ENCODE measurements around the gene ZKSCAN4.

The ZKSCAN4 gene

DNA sequence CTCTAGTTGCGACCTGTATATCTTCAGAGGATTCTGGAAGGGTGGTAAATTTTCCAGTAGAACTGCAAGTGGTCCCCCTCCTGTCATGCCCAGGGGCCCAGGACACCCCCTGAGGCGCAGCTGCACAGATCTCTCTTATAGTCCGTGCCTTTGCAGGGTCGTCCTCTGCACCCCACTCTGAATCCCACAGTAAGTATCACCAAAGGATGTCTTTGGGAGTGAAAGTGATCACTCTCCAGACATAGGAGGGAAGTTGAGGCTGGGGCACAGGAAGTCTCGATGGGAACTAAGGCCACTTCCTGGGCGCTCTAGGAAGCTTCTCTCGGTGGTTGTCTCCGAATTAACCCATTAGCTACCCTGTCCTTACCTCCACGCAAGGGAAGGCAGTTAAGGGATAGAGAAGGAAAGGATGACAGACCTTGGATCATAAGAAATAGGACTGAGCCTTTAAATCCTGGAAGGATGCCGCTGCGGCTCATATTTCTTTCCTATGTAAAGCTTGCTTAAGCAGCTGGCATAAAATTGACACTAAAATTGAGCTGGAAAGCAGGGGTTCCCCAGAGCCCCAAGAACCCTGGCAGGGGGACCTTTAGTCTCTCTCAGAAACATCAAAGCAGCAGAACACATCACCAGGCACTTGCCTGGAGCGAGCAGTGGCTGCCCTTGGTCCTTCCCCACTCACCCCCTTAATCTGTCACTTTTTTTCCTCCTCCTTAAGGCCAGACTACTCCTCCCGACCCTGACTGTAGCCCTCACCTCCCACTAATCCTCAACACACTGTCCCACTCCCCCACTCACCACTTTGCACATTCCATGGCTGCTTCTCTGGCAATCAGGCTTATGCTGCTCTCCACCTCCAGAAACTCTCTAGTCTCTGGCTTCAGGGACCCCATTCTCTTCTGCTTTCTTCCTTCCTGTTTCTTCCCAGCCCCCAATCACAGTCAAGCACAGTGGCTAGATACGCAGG, at the start of gene ZKSCAN4:
TSS of gene ZKSCAN4 (minus strand) at position 261 of the 967 bp plus-strand sequence. CDS start 289 bp downstream, outside the sequence.
- peak; percentile 90 for DNase-seq

GRCh38 chr6:28296520-28297060, 44.5 kb upstream of the ZKSCAN4 start:
- DNase-seq, result no peak

- DNase-seq, result no peak
These were observed 43.3 kb upstream of the ZKSCAN4 start for GRCh38 chr6:28295326-28295725.

DNA sequence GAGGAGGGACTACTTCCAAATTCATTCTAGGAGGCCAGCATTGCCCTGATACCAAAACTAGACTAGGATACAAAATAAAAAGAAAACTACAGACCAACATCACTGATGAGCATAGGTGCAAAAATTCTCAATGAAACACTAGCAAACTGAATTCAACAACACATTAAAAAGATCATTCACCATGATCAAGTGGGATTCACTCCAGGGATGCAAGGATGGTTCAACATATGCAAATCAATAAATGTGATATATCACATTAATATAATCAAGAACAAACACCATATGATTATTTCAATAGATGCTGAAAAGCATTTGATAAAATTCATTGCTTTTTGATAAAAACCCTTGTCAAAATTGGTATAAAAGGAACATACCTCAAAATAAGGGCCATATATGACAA, 39.5 kb upstream of the ZKSCAN4 start:
- DNase-seq, result no peak

DNA sequence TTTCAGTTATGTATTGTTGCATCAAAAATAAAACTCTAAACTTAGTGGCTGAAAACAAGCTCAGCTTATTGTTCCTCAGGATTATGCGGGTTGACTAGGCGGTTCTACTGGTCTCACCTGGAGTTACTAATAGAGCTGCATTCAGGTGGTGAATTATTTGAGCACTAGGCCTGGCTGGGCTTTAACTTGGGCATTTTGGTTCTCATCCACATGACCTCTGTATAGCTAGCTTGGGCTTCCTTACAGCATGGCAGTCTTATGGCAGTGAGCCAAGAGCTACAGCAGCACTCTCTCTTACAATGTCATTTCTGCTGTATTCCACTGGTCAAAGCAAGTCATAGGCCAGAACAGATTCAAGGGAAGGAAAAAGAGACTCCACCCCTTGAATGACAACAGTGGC, 30.9 kb upstream of the ZKSCAN4 start:
- no peak for DNase-seq

GRCh38 chr6:28281288-28282064, 29.4 kb upstream of the ZKSCAN4 start, which contains the start of gene PGBD1:
Gene PGBD1 (plus strand): TSS chr6:28281572. CDS start chr6:28283814, 2,242 bp downstream.
- peak; percentile 43 for DNase-seq

DNA sequence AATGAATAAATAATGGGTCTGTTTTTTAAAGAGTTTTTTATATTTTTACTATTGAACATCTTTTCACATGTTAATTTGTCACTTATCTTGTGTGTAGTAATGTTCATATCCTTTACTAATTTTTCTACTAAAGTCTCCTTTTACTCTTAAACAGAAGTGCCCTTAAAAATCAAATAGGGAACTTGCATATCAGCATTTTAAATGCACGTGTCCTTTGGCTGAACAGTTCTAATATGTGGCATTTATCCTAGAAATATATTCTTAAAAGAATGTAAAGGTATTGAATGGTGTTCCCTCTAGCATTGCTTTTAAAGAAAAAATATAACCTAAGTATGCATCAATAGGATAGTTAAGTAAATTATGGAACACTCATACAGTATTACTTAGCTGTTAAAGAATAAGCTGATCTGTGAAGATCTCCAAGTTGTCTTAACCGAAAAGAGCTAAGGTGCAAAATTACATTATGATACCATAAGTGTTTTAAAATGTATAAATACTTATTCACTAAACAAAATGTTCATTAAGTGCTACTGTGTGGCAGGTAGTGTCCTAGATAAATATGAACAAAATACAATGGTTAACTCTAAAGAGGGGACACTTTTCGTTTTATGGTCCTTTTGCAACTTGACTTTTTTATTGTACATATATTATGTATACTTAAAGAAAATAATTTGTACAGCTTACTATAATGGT, 28.7 kb upstream of the ZKSCAN4 start:
- DNase-seq, result no peak

DNA sequence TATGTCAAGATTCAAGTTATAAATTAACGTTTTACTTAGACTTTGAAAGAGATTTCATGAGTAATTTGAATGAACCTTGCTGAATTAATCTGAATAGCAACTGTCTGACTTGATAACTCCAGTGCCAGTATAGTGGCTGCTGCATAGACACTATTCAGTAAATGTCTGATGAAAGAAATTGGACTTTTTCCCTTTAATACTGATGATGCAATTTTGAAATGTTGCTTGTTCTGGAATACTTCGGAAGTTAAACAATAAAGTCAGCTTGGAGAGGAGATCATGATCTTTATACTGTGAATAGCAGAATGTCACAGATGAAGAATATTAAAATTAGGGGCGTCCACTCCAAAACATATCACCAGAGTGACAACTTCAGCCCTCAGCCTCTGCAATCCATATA, 25.7 kb upstream of the ZKSCAN4 start:
- DNase-seq, result no peak

DNA sequence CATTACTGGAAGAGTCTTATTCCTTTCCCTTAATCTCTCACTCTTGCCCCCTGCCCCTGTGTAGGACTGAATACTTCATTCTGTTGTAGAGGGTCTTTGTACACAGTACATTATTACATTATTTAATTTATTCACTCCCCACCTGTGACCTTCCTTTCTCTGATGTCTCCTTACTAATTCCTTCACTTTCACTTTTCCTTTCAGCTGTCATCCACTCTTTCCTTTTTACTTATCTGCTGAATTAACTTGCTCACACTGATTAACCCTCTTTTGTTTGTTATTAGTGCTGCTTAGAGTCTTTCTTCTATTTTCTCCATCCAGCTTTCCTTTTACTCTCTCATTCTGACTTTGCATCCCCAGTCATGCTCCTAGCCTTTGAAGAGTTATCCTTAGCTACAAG, 22.8 kb upstream of the ZKSCAN4 start:
- DNase-seq, result no peak

GRCh38 chr6:28269492-28269891, 17.4 kb upstream of the ZKSCAN4 start:
- DNase-seq, result no peak

DNA sequence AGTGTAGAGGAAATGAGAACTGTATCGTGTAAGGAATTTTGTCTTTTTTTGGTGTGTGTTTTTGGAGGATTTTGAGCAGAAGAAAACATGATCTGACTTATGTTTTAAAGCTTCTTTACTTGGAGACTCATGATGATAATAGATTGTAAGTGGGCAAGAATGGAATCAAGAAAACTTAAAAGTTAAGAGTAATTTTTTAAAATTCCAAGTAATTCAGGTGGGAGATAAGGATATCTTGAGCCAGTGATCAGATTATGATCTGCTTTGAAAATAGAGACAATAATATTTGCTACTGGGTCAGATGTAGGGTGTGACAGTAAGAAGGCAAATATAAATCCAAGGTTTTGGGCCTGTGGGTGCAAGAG, 15.6 kb upstream of the ZKSCAN4 start:
- no peak for DNase-seq

DNA sequence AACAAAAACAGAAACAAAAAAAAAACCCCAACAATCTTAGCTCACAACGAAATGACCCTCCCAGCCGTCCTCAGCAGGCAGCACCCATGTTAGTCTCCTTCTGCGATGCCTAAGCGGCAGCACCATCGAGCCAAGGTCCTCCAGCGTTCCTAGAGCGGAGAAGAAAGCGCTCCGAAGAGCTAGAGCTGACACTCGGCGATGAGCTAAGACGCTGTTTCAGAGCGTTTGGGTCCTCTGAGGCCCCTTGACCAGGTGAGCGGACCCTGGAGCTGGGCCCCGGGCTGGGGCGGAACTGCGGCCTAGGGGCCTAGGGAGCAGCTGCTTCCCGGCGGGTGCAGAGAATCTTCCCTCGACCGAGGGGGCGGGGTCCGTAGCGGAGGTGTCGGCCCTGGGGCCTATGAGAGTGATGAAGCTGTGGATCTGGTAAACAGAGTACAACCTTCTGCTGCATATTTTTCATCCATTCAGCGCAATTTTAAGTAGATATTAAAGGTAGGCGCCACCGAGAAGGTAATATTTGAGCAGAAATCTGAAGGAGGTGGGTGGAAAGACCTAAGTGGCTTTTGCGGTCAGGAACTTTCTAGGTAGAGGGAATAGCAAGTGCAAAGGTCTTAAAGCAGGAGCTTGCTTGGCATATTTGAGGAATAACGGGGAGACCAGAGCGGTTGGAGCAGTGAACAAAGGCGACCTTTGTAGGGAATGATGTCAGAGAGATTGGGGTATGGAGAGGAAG, 15.1 kb upstream of the ZKSCAN4 start, which contains the start of gene ZSCAN26:
TSS of gene ZSCAN26 (plus strand) at position 182 of the 733 bp plus-strand sequence. CDS start 4,777 bp downstream, outside the sequence.
- peak; percentile 92 for DNase-seq

DNA sequence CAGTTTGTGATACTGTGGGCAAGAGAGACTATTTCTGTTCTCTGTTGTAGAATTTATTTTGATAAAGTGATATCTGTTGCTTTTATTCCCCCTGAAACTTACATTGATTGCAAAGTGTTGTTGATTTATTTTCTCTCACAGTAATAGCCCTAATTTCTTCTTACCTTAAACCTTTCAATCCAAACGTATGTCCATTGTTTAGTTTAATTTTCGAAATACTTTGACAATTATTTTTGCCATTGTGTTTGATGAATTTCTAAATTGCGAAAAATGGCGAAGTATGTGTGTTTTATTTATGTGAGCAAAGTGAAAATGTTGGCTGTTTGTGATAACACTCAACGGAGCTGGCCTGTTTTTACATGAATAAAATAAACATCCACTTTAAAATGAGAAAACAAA, 14.5 kb upstream of the ZKSCAN4 start:
- DNase-seq, result no peak

GRCh38 chr6:28264834-28265401, 12.8 kb upstream of the ZKSCAN4 start:
- DNase-seq, result no peak

DNA sequence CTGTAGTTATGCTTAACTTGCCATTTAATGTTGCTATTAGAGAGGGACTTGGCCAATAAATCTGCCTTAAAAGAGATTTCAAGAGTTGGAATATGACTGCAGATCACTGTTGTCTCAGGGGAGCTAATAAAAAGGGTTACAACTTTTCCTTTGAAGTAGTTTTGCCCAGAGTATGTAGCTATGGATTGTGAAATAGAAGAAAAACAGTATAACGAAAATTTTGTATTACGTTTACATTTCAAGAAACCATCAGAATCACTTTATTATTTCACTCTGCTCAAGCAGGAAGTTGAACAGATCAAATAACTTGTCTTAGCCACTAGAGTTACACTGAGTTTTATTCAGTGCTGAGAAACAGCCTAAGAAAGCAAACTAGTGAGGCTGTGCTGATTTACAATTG, 11.9 kb upstream of the ZKSCAN4 start:
- DNase-seq, result no peak

DNA sequence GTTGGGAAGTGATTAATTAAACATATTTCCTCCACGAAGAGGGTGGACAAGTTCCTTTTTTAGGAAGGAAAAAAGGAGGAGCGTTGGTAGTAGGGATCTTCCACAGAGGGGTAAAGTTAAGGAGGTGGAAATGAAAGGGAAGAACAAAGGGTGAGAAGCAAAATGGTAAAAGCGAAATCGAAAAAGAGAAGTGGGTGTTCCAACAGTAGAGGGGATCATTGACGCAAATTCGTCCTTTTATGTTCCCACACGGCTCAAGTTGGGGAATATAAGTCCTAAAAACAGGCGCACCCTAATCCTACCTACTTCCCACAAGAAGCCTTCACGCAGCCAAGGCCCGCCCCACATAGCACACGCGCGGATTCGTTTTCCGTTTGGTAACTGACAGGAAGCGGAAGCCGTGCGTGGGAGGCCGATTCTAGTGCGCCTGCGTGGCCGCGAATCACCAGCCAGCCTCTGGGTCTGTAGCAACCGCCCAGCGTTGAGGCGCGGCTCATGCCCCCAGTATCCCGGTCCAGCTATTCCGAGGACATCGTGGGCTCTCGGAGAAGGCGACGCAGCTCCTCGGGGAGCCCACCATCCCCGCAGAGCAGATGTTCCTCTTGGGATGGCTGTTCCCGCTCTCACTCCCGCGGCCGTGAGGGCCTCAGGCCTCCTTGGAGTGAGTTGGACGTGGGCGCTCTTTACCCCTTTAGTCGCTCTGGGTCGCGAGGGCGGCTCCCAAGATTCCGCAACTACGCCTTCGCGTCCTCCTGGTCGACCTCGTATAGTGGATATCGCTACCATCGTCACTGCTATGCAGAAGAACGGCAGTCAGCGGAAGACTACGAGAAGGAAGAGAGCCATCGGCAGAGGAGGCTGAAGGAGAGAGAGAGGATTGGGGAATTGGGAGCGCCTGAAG, 7.1 kb upstream of the ZKSCAN4 start, which contains the start of gene NKAPL:
TSS of gene NKAPL (plus strand) at position 421 of the 901 bp plus-strand sequence. CDS start at position 496, 75 bp downstream.
- DNase-seq, result peak; percentile 58

DNA sequence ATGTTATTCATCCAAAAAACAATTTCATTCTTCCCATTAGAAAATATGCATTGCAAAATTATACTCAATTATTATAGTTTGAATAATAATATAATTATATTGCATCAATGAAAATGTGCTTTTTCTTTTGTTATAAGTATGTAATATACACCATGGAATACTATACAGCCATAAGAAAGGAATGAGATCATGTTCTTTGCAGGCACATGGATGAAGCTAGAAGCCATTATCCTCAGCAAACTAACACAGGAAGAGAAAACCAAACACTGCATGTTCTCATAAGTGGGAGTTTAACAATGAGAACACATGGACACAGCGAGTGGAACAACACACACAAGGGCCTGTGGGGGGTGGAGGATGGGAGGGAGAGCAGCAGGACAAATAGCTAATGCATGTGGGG, 5.0 kb upstream of the ZKSCAN4 start:
- no peak for DNase-seq

GRCh38 chr6:28254121-28254519, 2.1 kb upstream of the ZKSCAN4 start:
- DNase-seq, result no peak

GRCh38 chr6:28251661-28252008, 434 bp downstream of the ZKSCAN4 start:
- no peak for DNase-seq

- DNase-seq, result no peak
These were observed 1.3 kb downstream of the ZKSCAN4 start for GRCh38 chr6:28250747-28251146.

Measured in CD4-positive, alpha-beta T cell treated with Interleukin-17A for 1 hour (primary cell).